NCI-H2171 treated with DMSO at 0.1 percent for 48 hours (cell line): ENCODE measurements around the gene NPB.

Experiments
- DNase-seq: peaks from one replicate; lab custom pipeline; 2025; lab: John Stamatoyannopoulos, UW

The NPB gene

GRCh38 chr17:81869221-81870130, 32.6 kb upstream of the NPB start:
- no peak for DNase-seq

GRCh38 chr17:81870131-81870980, 31.7 kb upstream of the NPB start:
- DNase-seq, result no peak

GRCh38 chr17:81870981-81871386, 31.1 kb upstream of the NPB start, which contains the start of gene ARHGDIA:
Gene ARHGDIA, minus strand, starts transcription at chr17:81871337. Its CDS starts 1,407 bp downstream, at chr17:81869930.
- DNase-seq, result no peak

- DNase-seq, result peak; percentile 79
Measured at GRCh38 chr17:81871387-81872230, 30.4 kb upstream of the NPB start.

- no peak for DNase-seq
Measured at GRCh38 chr17:81877569-81877968, 24.5 kb upstream of the NPB start.

GRCh38 chr17:81878294-81878693, 23.7 kb upstream of the NPB start:
- DNase-seq, result no peak

- no peak for DNase-seq
Measured at GRCh38 chr17:81879121-81879520, 22.9 kb upstream of the NPB start.

GRCh38 chr17:81884520-81884919, 17.5 kb upstream of the NPB start:
- no peak for DNase-seq

GRCh38 chr17:81884968-81885367, 17.1 kb upstream of the NPB start:
- no peak for DNase-seq

GRCh38 chr17:81885454-81885853, 16.6 kb upstream of the NPB start:
- no peak for DNase-seq

- DNase-seq, result no peak
Measured at GRCh38 chr17:81885869-81886548, 16.0 kb upstream of the NPB start.

GRCh38 chr17:81888105-81888987, 13.7 kb upstream of the NPB start:
- DNase-seq, result no peak

- DNase-seq, result no peak
Measured at GRCh38 chr17:81888988-81889595, 12.9 kb upstream of the NPB start.

- no peak for DNase-seq
Measured at GRCh38 chr17:81889602-81890001, 12.4 kb upstream of the NPB start.

GRCh38 chr17:81890447-81891302, 11.4 kb upstream of the NPB start:
- no peak for DNase-seq

- DNase-seq, result no peak
Measured at GRCh38 chr17:81891303-81891552, 10.8 kb upstream of the NPB start.

- DNase-seq, result no peak
Measured at GRCh38 chr17:81895400-81895799, 6.6 kb upstream of the NPB start.

GRCh38 chr17:81898029-81898866, 3.8 kb upstream of the NPB start:
- no peak for DNase-seq
